Measurements from ENCODE around the gene SPINK5.
A peak's percentile ranks its signal among the peaks of the same experiment; 100 is the strongest.

Gene SPINK5

DNA sequence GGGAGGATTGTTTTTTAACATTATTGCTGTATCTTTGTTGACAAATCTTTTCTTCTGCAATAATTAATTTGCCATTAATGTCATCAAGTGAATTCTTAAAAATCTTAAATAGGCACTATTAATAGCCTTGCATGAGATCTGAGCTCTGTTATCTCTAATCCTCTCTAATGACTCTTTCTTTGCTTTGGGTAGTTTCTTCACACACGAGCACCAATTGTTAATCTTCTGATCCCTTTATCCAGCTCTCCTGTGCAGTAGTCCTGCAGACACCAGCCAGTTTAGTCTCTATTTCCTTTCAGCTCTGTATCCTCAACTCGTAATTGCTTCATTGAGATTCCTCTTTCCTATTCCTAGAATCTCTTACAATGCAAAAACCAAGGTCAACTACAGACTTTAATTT, 112.7 kb downstream of the SPINK5 start:
- Histone ChIP-seq H3K36me3 (ENCODE audit: control insufficient read depth in 4 of 4, insufficient read depth in 4 of 4, low read length in 3 of 4) (no peaks in the 10 kb centered on the region), H3K4me1 (ENCODE audit: control extremely low read depth in 1 of 4, control insufficient read depth in 4 of 4, insufficient read depth in 4 of 4, low read length in 3 of 4) (no peaks in the 10 kb centered on the region), H3K9me3 (ENCODE audit: control extremely low read depth in 1 of 5, control insufficient read depth in 4 of 5, insufficient read depth in 2 of 5, low read depth in 1 of 5, low read length in 4 of 5) (no peaks in the 10 kb centered on the region), H3K4me3 (ENCODE audit: control insufficient read depth in 1 of 7, extremely low read depth in 1 of 7, insufficient read depth in 4 of 7, low read depth in 2 of 7, low read length in 6 of 7) (no peak overlapping the region), H3K27me3 (replicated peaks in 2 of 5; ENCODE audit: control insufficient read depth in 4 of 5, insufficient read depth in 5 of 5, low read length in 4 of 5) (peaks cover 0 to 2% (median 0%) of the 10 kb centered on the region in 5 experiments), H3K27ac (ENCODE audit: insufficient read depth in 1 of 2, low read depth in 1 of 2, low read length in 2 of 2, poor library complexity in 1 of 2, severe bottlenecking in 2 of 2) (no peak overlapping the region)
- CTCF ChIA-PET = interaction anchor here (7.0 kb wide), 1 partner anchor 554 kb away, joined by 96 read pairs; no protein-coding TSS in a partner anchor
- POLR2A ChIA-PET = interaction anchor here (0.6 kb wide), 1 partner anchor 1724 kb away, joined by 6 read pairs; no protein-coding TSS in a partner anchor
- 86% methylated on average over 2 of the region's 2 CpGs for WGBS (ENCODE audit: insufficient coverage)
- no peak for DNase-seq

DNA sequence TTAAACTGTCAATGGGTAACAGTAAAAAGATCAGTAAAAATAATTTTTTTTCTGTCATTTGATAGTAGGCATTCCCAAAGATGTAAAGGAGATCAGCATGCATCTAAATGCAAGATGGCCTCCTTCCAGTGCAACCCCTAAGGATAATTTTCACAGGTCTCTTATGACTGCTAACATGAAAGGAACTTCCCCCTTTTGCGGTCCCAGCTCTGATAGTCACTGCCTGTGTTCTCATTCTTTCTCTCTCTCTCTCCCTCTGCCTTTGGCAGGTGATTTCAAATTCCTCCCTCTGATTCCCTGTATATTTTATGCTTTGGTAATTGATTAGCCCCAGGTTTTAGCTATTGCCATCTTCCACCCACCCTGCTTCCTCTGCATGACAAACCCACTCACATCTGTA, 113.4 kb downstream of the SPINK5 start:
- Histone ChIP-seq H3K27me3 (replicated peaks in 2 of 5; ENCODE audit: control insufficient read depth in 4 of 5, insufficient read depth in 5 of 5, low read length in 4 of 5) (peaks cover 0 to 2% (median 0%) of the 10 kb centered on the region in 5 experiments), H3K4me1 (ENCODE audit: control extremely low read depth in 1 of 4, control insufficient read depth in 4 of 4, insufficient read depth in 4 of 4, low read length in 3 of 4) (no peaks in the 10 kb centered on the region), H3K9me3 (ENCODE audit: control extremely low read depth in 1 of 5, control insufficient read depth in 4 of 5, insufficient read depth in 2 of 5, low read depth in 1 of 5, low read length in 4 of 5) (no peaks in the 10 kb centered on the region), H3K4me3 (ENCODE audit: control insufficient read depth in 1 of 7, extremely low read depth in 1 of 7, insufficient read depth in 4 of 7, low read depth in 2 of 7, low read length in 6 of 7) (no peak overlapping the region), H3K27ac (ENCODE audit: insufficient read depth in 1 of 2, low read depth in 1 of 2, low read length in 2 of 2, poor library complexity in 1 of 2, severe bottlenecking in 2 of 2) (no peak overlapping the region), H3K36me3 (ENCODE audit: control insufficient read depth in 4 of 4, insufficient read depth in 4 of 4, low read length in 3 of 4) (no peaks in the 10 kb centered on the region)
- peak in 2 of 3 donors; percentile 45 to 52 for DNase-seq
- 0% methylated on average over 1 of the region's 1 CpG for WGBS (ENCODE audit: insufficient coverage)
- POLR2A ChIA-PET = interaction anchor here (0.6 kb wide), 1 partner anchor 657 kb away, joined by 4 read pairs; no protein-coding TSS in a partner anchor
- CTCF ChIA-PET = interaction anchor here (0.7 to 7.0 kb wide), 2 partner anchors 198 to 553 kb away, joined by 3 to 96 read pairs; no protein-coding TSS in a partner anchor

DNA sequence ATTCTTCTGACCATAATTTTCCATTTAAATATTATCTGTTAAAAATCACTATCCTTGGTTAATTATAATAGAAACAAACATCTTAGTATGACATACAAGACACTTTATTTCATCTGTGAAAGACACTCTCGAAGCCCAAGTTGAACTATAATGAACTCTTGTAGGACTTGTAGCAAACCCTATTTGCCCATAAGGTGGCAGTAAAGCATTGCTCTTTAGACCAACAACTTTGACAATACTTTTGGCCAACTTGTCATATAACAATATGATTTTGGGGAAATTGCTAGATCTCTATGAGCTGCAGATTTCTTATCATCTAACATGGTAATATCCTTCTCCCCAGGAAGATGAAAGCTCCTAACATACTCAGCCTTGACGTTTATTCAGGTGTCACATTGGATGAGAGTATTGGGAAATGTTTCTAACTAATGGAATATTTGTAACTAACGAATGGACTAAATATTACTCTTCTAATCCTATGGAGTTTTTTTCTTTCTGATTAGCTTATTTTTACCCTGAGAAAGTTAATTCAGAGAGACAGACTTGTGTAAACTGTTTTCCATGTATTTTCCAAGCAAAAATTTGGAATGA, 115.5 kb downstream of the SPINK5 start:
- ChIA-PET POLR2A (no interaction called here), CTCF (interaction anchor here (0.5 to 7.0 kb wide), 14 partner anchors 9 to 935 kb away, joined by 3 to 96 read pairs (median 4); partner anchors contain the start of gene SPINK9)
- H3K27me3 ChIP-seq (replicated peaks in 2 of 5; ENCODE audit: control insufficient read depth in 4 of 5, insufficient read depth in 5 of 5, low read length in 4 of 5) = no peaks in the 10 kb centered on the region
- DNase-seq = peak; percentile 71 to 87 (median 84)
- no peak overlapping the region for H3K27ac ChIP-seq (ENCODE audit: insufficient read depth in 1 of 2, low read depth in 1 of 2, low read length in 2 of 2, poor library complexity in 1 of 2, severe bottlenecking in 2 of 2)
- no peak overlapping the region for H3K4me3 ChIP-seq (ENCODE audit: control insufficient read depth in 1 of 7, extremely low read depth in 1 of 7, insufficient read depth in 4 of 7, low read depth in 2 of 7, low read length in 6 of 7)
- H3K36me3 ChIP-seq (ENCODE audit: control insufficient read depth in 4 of 4, insufficient read depth in 4 of 4, low read length in 3 of 4) = no peaks in the 10 kb centered on the region
- WGBS (ENCODE audit: insufficient coverage) = 20% methylated on average over 1 of the region's 3 CpGs
- H3K4me1 ChIP-seq (ENCODE audit: control extremely low read depth in 1 of 4, control insufficient read depth in 4 of 4, insufficient read depth in 4 of 4, low read length in 3 of 4) = no peaks in the 10 kb centered on the region
- no peaks in the 10 kb centered on the region for H3K9me3 ChIP-seq (ENCODE audit: control extremely low read depth in 1 of 5, control insufficient read depth in 4 of 5, insufficient read depth in 2 of 5, low read depth in 1 of 5, low read length in 4 of 5)

DNA sequence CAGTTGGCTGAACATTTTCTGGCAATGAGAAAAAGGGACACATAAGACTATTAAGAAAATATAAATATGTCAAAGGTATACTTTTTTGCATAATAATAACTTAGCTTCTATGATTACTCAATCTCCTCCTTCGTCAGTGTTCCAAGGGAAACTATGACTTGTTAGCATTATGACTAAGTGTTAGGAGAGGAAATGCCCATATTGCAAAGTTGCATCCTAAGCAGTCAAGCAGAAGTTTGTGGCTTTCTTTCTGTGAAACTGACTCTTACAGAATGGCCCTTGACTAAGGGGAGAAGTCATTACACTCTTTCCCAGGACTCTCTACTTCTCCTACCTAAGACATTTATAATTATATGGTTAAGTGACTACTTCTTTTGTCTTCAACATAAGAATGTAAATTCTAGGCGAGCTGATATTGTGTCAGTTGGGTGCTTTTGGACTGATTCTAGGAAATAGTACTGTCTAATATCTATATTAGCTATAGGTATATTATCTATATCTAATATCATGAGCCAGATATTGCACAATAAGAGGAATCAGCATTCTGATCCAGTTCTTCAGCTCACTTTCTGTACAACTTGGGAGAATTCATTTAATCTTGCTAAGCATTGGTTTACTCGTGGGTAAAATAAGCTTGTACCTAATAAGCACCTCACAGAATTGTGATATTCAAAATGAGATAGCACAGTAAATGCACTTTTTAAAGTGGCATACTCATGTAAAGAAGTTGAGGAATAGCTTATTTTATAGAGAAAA, 122.6 kb downstream of the SPINK5 start:
- CTCF ChIA-PET = interaction anchor here (0.6 to 1.5 kb wide), 7 partner anchors 9 to 571 kb away, joined by 3 to 7 read pairs (median 6); no protein-coding TSS in a partner anchor
- Histone ChIP-seq H3K4me3 (ENCODE audit: control insufficient read depth in 1 of 7, extremely low read depth in 1 of 7, insufficient read depth in 4 of 7, low read depth in 2 of 7, low read length in 6 of 7) (no peak overlapping the region), H3K4me1 (ENCODE audit: control extremely low read depth in 1 of 4, control insufficient read depth in 4 of 4, insufficient read depth in 4 of 4, low read length in 3 of 4) (peaks cover 0 to 8% (median 6%) of the 10 kb centered on the region in 4 experiments), H3K36me3 (ENCODE audit: control insufficient read depth in 4 of 4, insufficient read depth in 4 of 4, low read length in 3 of 4) (no peaks in the 10 kb centered on the region), H3K9me3 (ENCODE audit: control extremely low read depth in 1 of 5, control insufficient read depth in 4 of 5, insufficient read depth in 2 of 5, low read depth in 1 of 5, low read length in 4 of 5) (no peaks in the 10 kb centered on the region), H3K27me3 (replicated peaks in 2 of 5; ENCODE audit: control insufficient read depth in 4 of 5, insufficient read depth in 5 of 5, low read length in 4 of 5) (no peaks in the 10 kb centered on the region), H3K27ac (ENCODE audit: insufficient read depth in 1 of 2, low read depth in 1 of 2, low read length in 2 of 2, poor library complexity in 1 of 2, severe bottlenecking in 2 of 2) (no peak overlapping the region)
- no CpG with 5 or more reads among the region's 3 CpGs for WGBS (ENCODE audit: insufficient coverage)
- DNase-seq = peak; percentile 62 to 90 (median 85)
- POLR2A ChIA-PET = interaction anchor here (0.6 kb wide), 1 partner anchor 326 kb away, joined by 3 read pairs; no protein-coding TSS in a partner anchor
